Bronchial epithelial cell (primary cell): ENCODE measurements around the gene MIA3. TPM values are rescaled to one million over a fixed set of nuclear protein-coding genes. Genes with fewer than 3 reads are reported as not detected.

Experiments
- DNase-seq: peaks from one replicate; pipeline ENCODE4 v3.0.0-alpha.2; 2010; ENCODE audit warnings: low read depth
- FAIRE-seq: peaks from 2 replicates; lab custom pipeline; 2011; peaks lifted over from hg19 to GRCh38; lab: Jason Lieb, UNC
- H3K27me3 ChIP-seq: 2 replicates; pipeline ENCODE4 v1.5.1; 2011; ENCODE audit warnings: low read length; ENCODE audit not compliant: control insufficient read depth, insufficient read depth
- H3K36me3 ChIP-seq: 2 replicates; pipeline ENCODE4 v1.5.1; 2011; ENCODE audit warnings: low read length; ENCODE audit not compliant: control insufficient read depth, insufficient read depth
- H3K4me3 ChIP-seq: 2 replicates; pipeline ENCODE4 v1.5.1; 2011; ENCODE audit warnings: mild to moderate bottlenecking, low read depth, low read length, control low read depth
- CTCF ChIP-seq: IDR thresholded peaks from 2 replicates; pipeline ENCODE4 v1.5.1; 2011; ENCODE audit warnings: mild to moderate bottlenecking, moderate library complexity, low read length, control low read depth, inconsistent platforms; ENCODE audit not compliant: insufficient read depth, severe bottlenecking
- total RNA-seq: library from RNA; depleted of rRNA; stranded (reverse); fragments of >200 nt; gene quantifications from 2 replicates; pipeline ENCODE4 v1.2.1, GENCODE V29; 2014

Gene MIA3
- total RNA-seq, 1 donor from 2014 or later: 30.3 TPM

GRCh38 chr1:222634180-222635013 is 16.5 kb downstream of the MIA3 start:
- no peak for FAIRE-seq

DNA sequence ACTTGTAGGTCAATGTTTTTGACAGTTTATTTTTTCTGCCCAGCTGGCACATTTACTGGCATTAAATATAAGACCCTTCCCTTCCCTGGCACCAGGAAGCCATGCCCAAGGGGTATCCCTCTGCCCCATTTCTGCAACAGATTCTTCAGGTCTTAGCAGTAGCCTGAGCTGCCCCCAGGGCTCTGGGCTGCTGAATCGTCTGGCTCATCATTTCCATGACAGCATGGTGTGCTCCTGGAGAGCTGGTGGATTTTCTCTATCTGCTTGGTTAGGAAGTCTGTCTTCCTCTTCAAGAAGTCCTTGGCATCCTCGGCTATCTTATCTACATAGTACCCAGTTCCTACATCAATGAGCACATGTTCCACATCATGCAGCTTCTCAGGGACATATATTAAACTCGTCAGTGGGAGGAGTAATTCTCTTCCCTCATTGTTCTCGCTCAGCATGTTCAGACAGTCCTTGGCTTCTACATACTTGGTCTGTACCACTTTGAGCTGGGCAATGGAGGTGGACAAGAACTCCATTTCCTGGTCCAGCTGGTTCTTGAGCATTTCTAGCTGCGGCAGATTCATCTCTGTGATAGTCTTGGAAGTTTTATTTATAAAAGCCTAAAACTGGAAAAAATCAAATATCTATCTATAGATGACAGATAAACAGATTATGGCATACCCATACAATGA is 23.5 kb downstream of the MIA3 start:
- no peak overlapping the region for H3K4me3 ChIP-seq
- no peaks in the 10 kb centered on the region for H3K27me3 ChIP-seq
- no peak for FAIRE-seq
- peak; percentile 13 for DNase-seq
- no peaks in the 10 kb centered on the region for H3K36me3 ChIP-seq
- TF ChIP-seq CTCF: no peak

More at GRCh38 chr1:222634180-222635013, 16.5 kb downstream of the MIA3 start:
- H3K4me3 ChIP-seq: no peak overlapping the region
- TF ChIP-seq CTCF: peak; percentile 69
- H3K27me3 ChIP-seq: no peaks in the 10 kb centered on the region
- peak; percentile 86 for DNase-seq
- no peaks in the 10 kb centered on the region for H3K36me3 ChIP-seq

DNA sequence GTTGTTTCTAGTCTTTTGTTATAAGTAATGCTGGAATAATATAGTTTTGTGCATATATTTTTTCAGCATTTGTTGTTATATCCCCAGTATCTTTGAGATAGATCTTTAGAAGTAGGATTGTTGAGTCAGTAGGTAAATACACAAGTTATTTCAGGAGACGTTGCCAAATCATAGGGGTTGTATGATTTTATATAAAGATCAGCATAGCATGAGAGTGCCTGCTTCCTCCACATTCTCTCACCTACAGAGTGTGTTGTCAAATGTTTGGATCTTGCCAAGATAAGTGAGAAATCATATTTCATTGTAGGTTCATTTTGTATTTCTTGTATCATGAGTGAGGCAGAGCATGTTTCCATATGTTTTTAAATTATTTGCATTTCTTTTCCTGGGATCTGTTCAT is 24.6 kb downstream of the MIA3 start:
- TF ChIP-seq CTCF: no peak
- Histone ChIP-seq H3K36me3 (no peaks in the 10 kb centered on the region), H3K27me3 (no peaks in the 10 kb centered on the region), H3K4me3 (no peak overlapping the region)
- DNase-seq (peak; percentile 26), FAIRE-seq (no peak)

DNA sequence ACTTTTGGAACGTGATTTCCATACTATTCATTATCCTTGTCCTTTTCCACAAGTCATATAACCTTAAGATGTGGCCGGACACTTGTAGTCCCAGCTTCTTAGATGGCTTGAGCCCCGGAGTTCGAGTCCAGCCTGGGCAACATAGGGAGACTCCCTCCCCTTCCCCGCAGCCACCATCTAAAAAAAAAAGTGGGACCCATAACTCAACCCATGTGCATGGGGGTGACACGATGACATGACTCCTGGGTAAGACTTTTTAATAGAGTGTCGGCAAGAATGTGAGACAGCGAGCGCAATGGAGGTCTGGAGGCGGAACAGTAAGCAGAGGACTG is 25.7 kb downstream of the MIA3 start:
- TF ChIP-seq CTCF: no peak
- H3K27me3 ChIP-seq: no peaks in the 10 kb centered on the region
- H3K4me3 ChIP-seq: peak overlapping the region; percentile 91
- no peak for DNase-seq
- no peaks in the 10 kb centered on the region for H3K36me3 ChIP-seq
- no peak for FAIRE-seq

DNA sequence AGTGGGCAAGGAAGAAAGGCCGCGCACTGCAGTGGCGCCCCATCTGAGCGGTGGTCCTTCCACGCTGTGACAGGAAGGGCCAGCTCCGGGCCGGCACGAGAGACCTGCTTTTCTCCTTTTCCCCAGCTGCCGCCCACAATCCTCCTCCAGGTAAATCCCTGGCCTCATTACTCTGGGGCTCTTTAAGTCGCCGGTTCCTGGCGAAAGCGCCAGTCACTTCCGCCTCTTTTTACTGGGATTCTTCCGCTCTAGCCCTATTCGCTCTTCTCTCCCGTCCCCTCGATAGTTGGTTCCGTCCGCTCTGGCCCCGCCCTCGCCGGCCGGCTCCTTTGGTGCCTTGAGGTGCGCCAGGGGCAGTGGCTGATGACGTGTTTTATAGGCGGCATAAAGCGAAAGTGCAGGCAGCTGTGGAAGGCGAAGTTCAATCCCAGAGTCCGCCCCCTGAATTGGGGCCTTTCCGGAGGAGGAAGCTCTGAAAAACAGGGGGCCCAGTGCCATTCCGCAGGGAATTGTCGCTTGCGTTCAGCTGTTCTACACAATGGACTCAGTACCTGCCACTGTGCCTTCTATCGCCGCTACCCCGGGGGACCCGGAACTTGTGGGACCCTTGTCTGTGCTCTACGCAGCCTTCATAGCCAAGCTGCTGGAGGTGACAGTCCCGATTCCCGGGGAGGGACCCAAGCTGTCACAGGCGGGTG is 26.2 kb downstream of the MIA3 start:
- Histone ChIP-seq H3K27me3 (no peaks in the 10 kb centered on the region), H3K4me3 (peak overlapping the region; percentile 91), H3K36me3 (no peaks in the 10 kb centered on the region)
- TF ChIP-seq CTCF: no peak
- DNase-seq (peak; percentile 94), FAIRE-seq (peak; percentile 7)
